ENCODE data around the gene TMEM35A. TPM values are rescaled to one million over a fixed set of nuclear protein-coding genes. Genes with fewer than 3 reads are reported as not detected.

Gene TMEM35A, protein sequence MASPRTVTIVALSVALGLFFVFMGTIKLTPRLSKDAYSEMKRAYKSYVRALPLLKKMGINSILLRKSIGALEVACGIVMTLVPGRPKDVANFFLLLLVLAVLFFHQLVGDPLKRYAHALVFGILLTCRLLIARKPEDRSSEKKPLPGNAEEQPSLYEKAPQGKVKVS
- 1.7 and 1.8 TPM in 2 replicates for total RNA-seq

DNA sequence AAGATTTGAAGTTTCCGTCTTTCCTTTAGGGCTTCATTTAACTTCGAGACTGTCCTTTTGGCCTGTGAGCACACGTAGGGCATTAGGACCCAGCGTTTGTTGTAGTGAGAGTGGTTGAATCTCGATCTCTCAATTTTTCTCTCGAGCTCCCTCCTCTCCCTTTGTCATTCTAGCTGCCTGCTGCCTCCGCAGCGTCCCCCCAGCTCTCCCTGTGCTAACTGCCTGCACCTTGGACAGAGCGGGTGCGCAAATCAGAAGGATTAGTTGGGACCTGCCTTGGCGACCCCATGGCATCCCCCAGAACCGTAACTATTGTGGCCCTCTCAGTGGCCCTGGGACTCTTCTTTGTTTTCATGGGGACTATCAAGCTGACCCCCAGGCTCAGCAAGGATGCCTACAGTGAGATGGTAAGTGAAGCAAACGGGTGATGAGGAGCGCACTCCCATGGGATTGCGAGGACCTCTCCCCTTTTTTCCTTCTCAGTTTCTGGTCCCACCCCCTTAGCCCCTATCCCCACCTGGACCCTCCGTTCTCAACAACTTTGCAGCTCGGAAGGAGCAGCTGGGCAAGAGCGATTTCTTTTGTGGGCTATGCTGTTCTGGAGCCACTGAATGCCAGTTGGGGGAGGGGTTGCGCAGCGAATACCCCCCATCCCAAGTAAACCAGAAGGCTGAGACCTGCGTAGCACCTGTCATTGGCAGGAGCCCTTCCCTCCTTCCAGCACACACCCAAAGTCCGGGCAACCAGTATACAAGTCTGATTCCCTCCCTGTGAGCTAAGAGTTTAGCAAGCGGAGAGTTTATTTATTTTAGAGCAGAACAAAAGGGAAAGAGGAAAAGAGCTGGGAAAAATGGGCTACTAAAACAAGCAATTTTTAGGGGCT, at the start of gene TMEM35A:
TMEM35A (plus strand) TSS at position 164 of the 883 bp plus-strand sequence; CDS start at position 288, 124 bp downstream.

DNA sequence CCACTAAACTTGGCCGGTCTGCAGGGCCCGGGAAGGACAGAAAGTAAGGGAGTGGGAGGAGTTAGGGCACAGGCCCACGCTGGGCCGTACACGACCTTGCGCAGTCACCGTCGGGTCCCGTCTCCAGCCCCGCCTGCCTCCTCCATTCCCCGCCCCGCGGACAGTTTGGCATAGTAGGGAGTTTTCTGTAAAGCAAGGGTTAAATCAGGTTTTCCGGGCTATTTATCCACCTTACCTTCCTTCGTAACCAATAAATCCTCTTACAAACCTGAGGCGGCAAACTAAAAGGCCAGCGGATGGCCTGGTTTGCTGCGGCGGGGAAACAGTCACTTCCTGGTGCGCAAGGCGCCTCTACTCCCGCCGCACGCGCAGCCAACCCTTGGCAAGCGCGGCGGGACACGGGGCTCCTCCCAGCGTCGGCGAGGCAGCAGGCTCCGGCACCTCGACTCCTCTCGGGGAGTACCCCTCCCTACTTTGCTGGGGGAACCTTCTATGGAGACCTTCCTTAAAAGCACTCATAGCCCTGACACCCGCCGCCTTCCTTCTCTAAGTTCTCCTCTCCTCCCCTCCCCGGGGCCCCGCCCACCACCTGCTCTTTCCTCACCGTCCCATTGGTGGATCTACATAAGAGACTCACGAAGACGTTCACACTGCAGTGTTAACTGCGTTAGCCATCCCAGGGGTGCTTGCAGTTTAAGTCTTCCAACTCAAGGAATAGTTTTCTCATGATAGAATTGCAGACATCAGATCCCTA, 27.0 kb upstream of the TMEM35A start, which contains the start of gene TRMT2B:
TRMT2B (minus strand) TSS at position 563 of the 754 bp plus-strand sequence. CDS start 9,822 bp downstream, outside the sequence.

DNA sequence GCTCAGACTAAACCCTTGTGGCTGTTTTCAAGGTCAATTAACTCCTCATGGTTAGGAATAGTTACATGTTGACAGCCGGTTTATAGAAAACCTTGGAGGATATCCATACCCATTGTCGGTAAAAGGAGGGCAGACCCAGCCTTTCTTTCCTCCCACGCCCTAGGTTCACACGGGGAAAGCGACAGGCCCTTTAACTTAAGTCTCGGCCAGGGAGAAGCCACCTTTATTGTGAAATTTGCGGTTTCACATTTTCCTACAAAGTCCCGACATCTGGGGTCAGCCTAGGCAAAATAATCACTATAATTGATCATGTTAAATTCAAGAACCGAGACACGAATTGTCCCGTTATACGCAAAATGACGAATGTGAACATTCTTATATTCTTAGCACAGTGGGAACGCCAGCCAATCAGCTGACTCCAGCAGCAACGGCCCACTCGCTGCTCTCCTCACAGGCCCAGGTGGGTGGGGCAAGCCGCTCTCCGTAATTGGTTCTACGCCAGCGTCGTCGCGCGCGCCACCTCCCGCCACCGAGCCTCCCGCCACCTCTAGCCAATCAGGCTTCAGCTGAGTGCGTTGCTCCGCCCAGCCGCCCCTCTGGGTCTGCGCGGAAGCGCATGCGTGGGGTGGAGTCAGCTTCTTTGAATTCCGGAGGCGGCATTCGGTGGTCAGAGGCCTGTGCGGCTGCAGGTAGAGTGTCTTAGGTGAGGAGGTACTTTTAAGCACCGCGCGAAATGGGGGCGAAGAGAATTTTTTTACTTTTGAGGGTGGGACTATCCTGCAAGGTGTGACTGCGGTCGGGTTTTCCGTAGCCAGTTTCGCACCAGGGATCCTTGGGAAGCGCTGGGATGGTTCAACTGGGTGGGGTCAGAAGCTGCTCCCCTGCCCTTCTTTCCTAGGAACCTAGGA, 19.1 kb downstream of the TMEM35A start, which contains the start of gene CENPI:
CENPI (plus strand) TSS at position 659 of the 908 bp plus-strand sequence. CDS start 2,867 bp downstream, outside the sequence.

Other genes starting within 250 kb of the TMEM35A start
- not detected in 2 replicates for gene NOX1, start 204.5 kb upstream of the TMEM35A start, total RNA-seq
- 0.69 and 0.73 TPM in 2 replicates for gene XKRX, start 150.0 kb upstream of the TMEM35A start, total RNA-seq
- gene ARL13A, start 109.2 kb upstream of the TMEM35A start, total RNA-seq = not detected in 2 replicates
- gene TRMT2B, start 26.8 kb upstream of the TMEM35A start, total RNA-seq = 23.3 and 26.8 TPM in 2 replicates
- 17.7 and 24.8 TPM in 2 replicates for gene CENPI, start 19.3 kb downstream of the TMEM35A start, total RNA-seq
- 0.15 and 0.47 TPM in 2 replicates for gene DRP2, start 140.9 kb downstream of the TMEM35A start, total RNA-seq
- gene TAF7L, start 212.5 kb downstream of the TMEM35A start, total RNA-seq = 1.00 and 1.1 TPM in 2 replicates

Measured in mammary microvascular endothelial cell (primary cell).